ENCODE measurements around the gene SDHAF1.
"Not testable (repeated sequence)": the region's sequence is repeated elsewhere in the genome, so short reads cannot be mapped to it uniquely, and the experiment has no call there.

The SDHAF1 gene

GRCh38 chr19:35975608-35976214, 19.3 kb upstream of the SDHAF1 start:
- no peak for TF ChIP-seq POLR2A (IDR thresholded peaks at IDR 0.05; ENCODE audit: low read depth, low read length)
- no peak for FAIRE-seq
- peak; percentile 50 for DNase-seq (ENCODE audit: insufficient read length, low spot score)

GRCh38 chr19:35977446-35978222, 17.4 kb upstream of the SDHAF1 start:
- DNase-seq (ENCODE audit: insufficient read length, low spot score) (no peak), FAIRE-seq (no peak)
- TF ChIP-seq POLR2A (IDR thresholded peaks at IDR 0.05; ENCODE audit: low read depth, low read length): no peak

GRCh38 chr19:35978271-35978670, 16.7 kb upstream of the SDHAF1 start:
- no peak for DNase-seq (ENCODE audit: insufficient read length, low spot score)
- FAIRE-seq: no peak
- no peak for TF ChIP-seq POLR2A (IDR thresholded peaks at IDR 0.05; ENCODE audit: low read depth, low read length)

GRCh38 chr19:35978832-35979365, 16.1 kb upstream of the SDHAF1 start:
- FAIRE-seq: no peak
- no peak for DNase-seq (ENCODE audit: insufficient read length, low spot score)
- no peak for TF ChIP-seq POLR2A (IDR thresholded peaks at IDR 0.05; ENCODE audit: low read depth, low read length)

- DNase-seq (ENCODE audit: insufficient read length, low spot score): not testable (repeated sequence)
Observed at GRCh38 chr19:35980997-35981396, 14.0 kb upstream of the SDHAF1 start.

GRCh38 chr19:35983177-35983576, 11.8 kb upstream of the SDHAF1 start:
- FAIRE-seq (no peak), DNase-seq (ENCODE audit: insufficient read length, low spot score) (no peak)
- TF ChIP-seq POLR2A (IDR thresholded peaks at IDR 0.05; ENCODE audit: low read depth, low read length): no peak

More at GRCh38 chr19:35980997-35981396, 14.0 kb upstream of the SDHAF1 start:
- not testable (repeated sequence) for FAIRE-seq

- DNase-seq (ENCODE audit: insufficient read length, low spot score): no peak
- no peak for TF ChIP-seq POLR2A (IDR thresholded peaks at IDR 0.05; ENCODE audit: low read depth, low read length)
- no peak for FAIRE-seq
Observed at GRCh38 chr19:35986111-35986510, 8.9 kb upstream of the SDHAF1 start.

GRCh38 chr19:35986664-35987570, 8.1 kb upstream of the SDHAF1 start:
- no peak for FAIRE-seq
- DNase-seq (ENCODE audit: insufficient read length, low spot score): no peak
- TF ChIP-seq POLR2A (IDR thresholded peaks at IDR 0.05; ENCODE audit: low read depth, low read length): no peak

GRCh38 chr19:35987571-35987896, 7.5 kb upstream of the SDHAF1 start:
- DNase-seq (ENCODE audit: insufficient read length, low spot score) (no peak), FAIRE-seq (no peak)
- TF ChIP-seq POLR2A (IDR thresholded peaks at IDR 0.05; ENCODE audit: low read depth, low read length): no peak

- FAIRE-seq (no peak), DNase-seq (ENCODE audit: insufficient read length, low spot score) (no peak)
- TF ChIP-seq POLR2A (IDR thresholded peaks at IDR 0.05; ENCODE audit: low read depth, low read length): no peak
Observed at GRCh38 chr19:35988824-35989223, 6.2 kb upstream of the SDHAF1 start.

- no peak for TF ChIP-seq POLR2A (IDR thresholded peaks at IDR 0.05; ENCODE audit: low read depth, low read length)
- FAIRE-seq: no peak
- no peak for DNase-seq (ENCODE audit: insufficient read length, low spot score)
Observed at GRCh38 chr19:35990156-35990555, 4.8 kb upstream of the SDHAF1 start.

- no peak for TF ChIP-seq POLR2A (IDR thresholded peaks at IDR 0.05; ENCODE audit: low read depth, low read length)
- no peak for FAIRE-seq
- DNase-seq (ENCODE audit: insufficient read length, low spot score): no peak
Observed at GRCh38 chr19:35990771-35991730, 3.9 kb upstream of the SDHAF1 start.
